ENCODE data around the gene RYR2.

DNA sequence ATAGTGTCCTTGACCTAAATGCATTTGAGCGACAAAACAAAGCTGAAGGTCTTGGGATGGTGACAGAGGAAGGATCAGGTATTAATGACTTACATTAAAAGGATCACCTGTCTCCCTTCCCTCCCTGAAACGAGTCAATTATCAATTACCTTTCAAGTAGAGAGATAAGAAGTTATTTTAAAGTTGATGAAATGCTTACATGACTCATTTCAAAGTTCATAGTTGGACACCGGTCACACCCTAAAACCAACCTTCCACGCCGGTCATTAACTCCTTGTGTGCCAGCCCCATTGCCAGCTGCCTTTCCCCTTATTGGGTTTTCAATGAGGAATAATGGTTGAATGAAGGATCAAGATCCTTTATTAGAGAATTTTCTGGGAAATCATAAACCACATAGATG, 719.0 kb downstream of the RYR2 start:
- TF ChIP-seq, protein P1, sequence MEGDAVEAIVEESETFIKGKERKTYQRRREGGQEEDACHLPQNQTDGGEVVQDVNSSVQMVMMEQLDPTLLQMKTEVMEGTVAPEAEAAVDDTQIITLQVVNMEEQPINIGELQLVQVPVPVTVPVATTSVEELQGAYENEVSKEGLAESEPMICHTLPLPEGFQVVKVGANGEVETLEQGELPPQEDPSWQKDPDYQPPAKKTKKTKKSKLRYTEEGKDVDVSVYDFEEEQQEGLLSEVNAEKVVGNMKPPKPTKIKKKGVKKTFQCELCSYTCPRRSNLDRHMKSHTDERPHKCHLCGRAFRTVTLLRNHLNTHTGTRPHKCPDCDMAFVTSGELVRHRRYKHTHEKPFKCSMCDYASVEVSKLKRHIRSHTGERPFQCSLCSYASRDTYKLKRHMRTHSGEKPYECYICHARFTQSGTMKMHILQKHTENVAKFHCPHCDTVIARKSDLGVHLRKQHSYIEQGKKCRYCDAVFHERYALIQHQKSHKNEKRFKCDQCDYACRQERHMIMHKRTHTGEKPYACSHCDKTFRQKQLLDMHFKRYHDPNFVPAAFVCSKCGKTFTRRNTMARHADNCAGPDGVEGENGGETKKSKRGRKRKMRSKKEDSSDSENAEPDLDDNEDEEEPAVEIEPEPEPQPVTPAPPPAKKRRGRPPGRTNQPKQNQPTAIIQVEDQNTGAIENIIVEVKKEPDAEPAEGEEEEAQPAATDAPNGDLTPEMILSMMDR (IDR thresholded peaks at IDR 0.05): no peak
- TF ChIP-seq EP300 (IDR thresholded peaks at IDR 0.05): no peak
- no peak for TF ChIP-seq POLR2A (IDR thresholded peaks at IDR 0.05)

All from tibial nerve (tissue), 4 donors.